Panc1 (cell line): ENCODE results near the gene UBXN6. TPM values are rescaled to one million over a fixed set of nuclear protein-coding genes. Genes with fewer than 3 reads are reported as not detected.

ENCODE experiments used
- ATAC-seq: fragments of 200-7000 bp; cut with Tn5 transposase; 2 replicates; pipeline ENCODE4 v1.9.1; 2020; ENCODE audit warnings: mild to moderate bottlenecking, moderate library complexity
- BruUV-seq: library from RNA; stranded (reverse); fragments of 400-500 nt; replicated peaks from 2 replicates; lab custom pipeline; 2021; lab: Mats Ljungman, UMichigan
- CTCF ChIA-PET: fragments of 300-600 bp; sonication (Branson Sonifier 250); formaldehyde crosslinking; loops from one replicate; lab custom pipeline; 2022; ENCODE audit warnings: antibody characterized with exemption; lab: Charles Lee
- POLR2A ChIA-PET: fragments of 300-600 bp; sonication (Branson Sonifier 250); formaldehyde crosslinking; loops from one replicate; lab custom pipeline; 2022; ENCODE audit warnings: antibody characterized with exemption; lab: Charles Lee
- DNase-seq: peaks from one replicate; pipeline ENCODE4 v3.0.0-alpha.2; 2010; ENCODE audit warnings: low read depth, low spot score
- H3K27ac ChIP-seq: 2 replicates; pipeline ENCODE4 v1.5.1; 2011; ENCODE audit warnings: mild to moderate bottlenecking, low read length, inconsistent platforms
- H3K27me3 ChIP-seq: fragments of 200-500 bp; sonication (Bioruptor generic); 2 replicates; pipeline ENCODE4 v1.6.0; 2014; ENCODE audit warnings: low read length, inconsistent platforms; ENCODE audit not compliant: control insufficient read depth, insufficient read depth
- H3K36me3 ChIP-seq: fragments of 200-500 bp; sonication (Bioruptor generic); 2 replicates; pipeline ENCODE4 v1.5.1; 2014; ENCODE audit warnings: inconsistent platforms, mild to moderate bottlenecking, low read length, moderate library complexity; ENCODE audit not compliant: control insufficient read depth, insufficient read depth
- H3K4me1 ChIP-seq: 2 replicates; pipeline ENCODE4 v1.5.1; 2011; ENCODE audit warnings: inconsistent platforms, mild to moderate bottlenecking, low read length, moderate library complexity; ENCODE audit not compliant: control insufficient read depth, insufficient read depth
- H3K4me3 ChIP-seq, 2 experiments: 2 replicates each; pipeline ENCODE4 v1.5.1; 2011 to 2012; ENCODE audit warnings: low read depth in 2 of 2, low read length in 2 of 2, mild to moderate bottlenecking in 2 of 2, inconsistent platforms in 1 of 2, moderate library complexity in 1 of 2
- H3K9me3 ChIP-seq: fragments of 200-500 bp; sonication (Bioruptor generic); 2 replicates; pipeline ENCODE4 v1.5.1; 2014; ENCODE audit warnings: low read depth, mild to moderate bottlenecking, inconsistent platforms, low read length, moderate library complexity; ENCODE audit not compliant: control insufficient read depth, insufficient read depth
- POLR2AphosphoS5 ChIP-seq: IDR thresholded peaks from 2 replicates; pipeline ENCODE4 v1.6.1; 2012; ENCODE audit warnings: mild to moderate bottlenecking, low read depth, low read length, moderate library complexity
- SIN3A ChIP-seq: IDR thresholded peaks from 2 replicates; pipeline ENCODE4 v1.6.1; 2012; ENCODE audit warnings: low read depth, mild to moderate bottlenecking, low read length, moderate library complexity, borderline replicate concordance; ENCODE audit not compliant: insufficient read depth
- TCF7L2 ChIP-seq: IDR thresholded peaks from 2 replicates; pipeline ENCODE4 v1.6.1; 2011; ENCODE audit warnings: mild to moderate bottlenecking, low read depth, low read length, inconsistent platforms
- in situ Hi-C: cut with HindIII; loops from 2 replicates; pipeline ENCODE4 v1.10.0; 2016; ENCODE audit warnings: low sequenced_read_pairs, low pct_unique_long_range_greater_than_20kb
- intact Hi-C: fragments of 100-400 bp; cut with micrococcal nuclease; formaldehyde crosslinking; loops from one replicate; pipeline ENCODE4 v1.10.0; 2022; ENCODE audit not compliant: unreplicated experiment
- total RNA-seq: library from RNA; stranded (reverse); gene quantifications from one replicate; pipeline ENCODE4 v1.2.1, GENCODE V29; 2021; ENCODE audit not compliant: unreplicated experiment
- TF ChIP-seq, protein P1 (sequence below), 2 experiments: IDR thresholded peaks; 2 replicates each; pipeline ENCODE4 v1.6.1; 2011 to 2012; ENCODE audit warnings: low read depth in 2 of 2, control low read depth in 1 of 2, low read length in 1 of 2, mild to moderate bottlenecking in 1 of 2, moderate library complexity in 1 of 2; ENCODE audit not compliant: insufficient read depth in 1 of 2
- TF ChIP-seq, protein P2 (sequence below): fragments of 450-650 bp; IDR thresholded peaks from 2 replicates; pipeline ENCODE4 v1.5.1; 2017; ENCODE audit warnings: mild to moderate bottlenecking

The UBXN6 gene
- total RNA-seq, 1 experiment from 2014 or later, result 55.6 TPM

DNA sequence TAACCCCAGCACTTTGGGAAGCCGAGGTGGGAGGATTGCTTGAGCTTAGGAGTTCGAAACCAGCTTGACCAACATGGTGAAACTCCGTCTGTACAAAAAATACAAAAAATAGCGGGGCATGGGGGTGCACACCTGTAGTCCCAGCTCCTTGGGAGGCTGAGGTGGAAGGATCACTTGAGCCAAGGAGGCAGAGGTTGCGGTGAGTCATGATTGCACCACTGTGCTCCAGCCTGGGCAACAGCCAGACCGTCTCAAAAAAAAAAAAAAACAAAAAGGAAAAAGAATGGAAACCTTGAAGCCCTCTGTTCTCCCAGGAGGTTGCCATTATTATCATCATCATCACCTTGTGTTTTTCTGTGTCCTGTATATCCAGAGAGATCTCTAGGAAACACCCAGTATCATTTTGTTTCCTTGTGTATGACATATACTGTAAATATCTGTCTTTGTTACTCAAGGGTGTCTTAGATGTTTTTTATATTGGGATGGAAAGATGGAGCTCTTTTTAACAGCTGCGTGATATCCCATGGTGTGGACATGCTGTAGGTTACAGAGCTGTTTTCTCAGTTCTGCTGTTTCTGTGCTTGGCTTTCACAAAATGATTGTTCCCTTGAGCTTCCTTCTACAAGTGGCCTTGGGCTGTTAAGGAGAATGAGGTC lies 43.3 kb downstream of the UBXN6 start:
- in situ Hi-C loops (no loop called here), intact Hi-C loops (no loop called here)
- ChIA-PET CTCF (no interaction called here), POLR2A (interaction anchor here (0.7 kb wide), 1 partner anchor 781 kb away, joined by 3 read pairs; no protein-coding TSS in a partner anchor)
- H3K4me1 ChIP-seq, result no peaks in the 10 kb centered on the region
- no peaks in the 10 kb centered on the region for H3K9me3 ChIP-seq
- no peak for DNase-seq
- H3K27ac ChIP-seq, result no peak overlapping the region
- no peaks in the 10 kb centered on the region for H3K27me3 ChIP-seq
- H3K36me3 ChIP-seq, result peaks cover 4% of the 10 kb centered on the region; the same call in 1 of the 2 replicates
- BruUV-seq, result no TSS peak
- H3K4me3 ChIP-seq, result no peak overlapping the region
- ATAC-seq, result no peak
- TF ChIP-seq TCF7L2 (no peak), POLR2AphosphoS5 (no peak), SIN3A (no peak)
- TF ChIP-seq, protein P1, sequence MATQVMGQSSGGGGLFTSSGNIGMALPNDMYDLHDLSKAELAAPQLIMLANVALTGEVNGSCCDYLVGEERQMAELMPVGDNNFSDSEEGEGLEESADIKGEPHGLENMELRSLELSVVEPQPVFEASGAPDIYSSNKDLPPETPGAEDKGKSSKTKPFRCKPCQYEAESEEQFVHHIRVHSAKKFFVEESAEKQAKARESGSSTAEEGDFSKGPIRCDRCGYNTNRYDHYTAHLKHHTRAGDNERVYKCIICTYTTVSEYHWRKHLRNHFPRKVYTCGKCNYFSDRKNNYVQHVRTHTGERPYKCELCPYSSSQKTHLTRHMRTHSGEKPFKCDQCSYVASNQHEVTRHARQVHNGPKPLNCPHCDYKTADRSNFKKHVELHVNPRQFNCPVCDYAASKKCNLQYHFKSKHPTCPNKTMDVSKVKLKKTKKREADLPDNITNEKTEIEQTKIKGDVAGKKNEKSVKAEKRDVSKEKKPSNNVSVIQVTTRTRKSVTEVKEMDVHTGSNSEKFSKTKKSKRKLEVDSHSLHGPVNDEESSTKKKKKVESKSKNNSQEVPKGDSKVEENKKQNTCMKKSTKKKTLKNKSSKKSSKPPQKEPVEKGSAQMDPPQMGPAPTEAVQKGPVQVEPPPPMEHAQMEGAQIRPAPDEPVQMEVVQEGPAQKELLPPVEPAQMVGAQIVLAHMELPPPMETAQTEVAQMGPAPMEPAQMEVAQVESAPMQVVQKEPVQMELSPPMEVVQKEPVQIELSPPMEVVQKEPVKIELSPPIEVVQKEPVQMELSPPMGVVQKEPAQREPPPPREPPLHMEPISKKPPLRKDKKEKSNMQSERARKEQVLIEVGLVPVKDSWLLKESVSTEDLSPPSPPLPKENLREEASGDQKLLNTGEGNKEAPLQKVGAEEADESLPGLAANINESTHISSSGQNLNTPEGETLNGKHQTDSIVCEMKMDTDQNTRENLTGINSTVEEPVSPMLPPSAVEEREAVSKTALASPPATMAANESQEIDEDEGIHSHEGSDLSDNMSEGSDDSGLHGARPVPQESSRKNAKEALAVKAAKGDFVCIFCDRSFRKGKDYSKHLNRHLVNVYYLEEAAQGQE (IDR thresholded peaks at IDR 0.05; ENCODE audit: insufficient read depth in 1 of 2, low read depth in 2 of 2, low read length in 1 of 2), result no peak
- TF ChIP-seq, protein P2, sequence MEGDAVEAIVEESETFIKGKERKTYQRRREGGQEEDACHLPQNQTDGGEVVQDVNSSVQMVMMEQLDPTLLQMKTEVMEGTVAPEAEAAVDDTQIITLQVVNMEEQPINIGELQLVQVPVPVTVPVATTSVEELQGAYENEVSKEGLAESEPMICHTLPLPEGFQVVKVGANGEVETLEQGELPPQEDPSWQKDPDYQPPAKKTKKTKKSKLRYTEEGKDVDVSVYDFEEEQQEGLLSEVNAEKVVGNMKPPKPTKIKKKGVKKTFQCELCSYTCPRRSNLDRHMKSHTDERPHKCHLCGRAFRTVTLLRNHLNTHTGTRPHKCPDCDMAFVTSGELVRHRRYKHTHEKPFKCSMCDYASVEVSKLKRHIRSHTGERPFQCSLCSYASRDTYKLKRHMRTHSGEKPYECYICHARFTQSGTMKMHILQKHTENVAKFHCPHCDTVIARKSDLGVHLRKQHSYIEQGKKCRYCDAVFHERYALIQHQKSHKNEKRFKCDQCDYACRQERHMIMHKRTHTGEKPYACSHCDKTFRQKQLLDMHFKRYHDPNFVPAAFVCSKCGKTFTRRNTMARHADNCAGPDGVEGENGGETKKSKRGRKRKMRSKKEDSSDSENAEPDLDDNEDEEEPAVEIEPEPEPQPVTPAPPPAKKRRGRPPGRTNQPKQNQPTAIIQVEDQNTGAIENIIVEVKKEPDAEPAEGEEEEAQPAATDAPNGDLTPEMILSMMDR, result no peak

DNA sequence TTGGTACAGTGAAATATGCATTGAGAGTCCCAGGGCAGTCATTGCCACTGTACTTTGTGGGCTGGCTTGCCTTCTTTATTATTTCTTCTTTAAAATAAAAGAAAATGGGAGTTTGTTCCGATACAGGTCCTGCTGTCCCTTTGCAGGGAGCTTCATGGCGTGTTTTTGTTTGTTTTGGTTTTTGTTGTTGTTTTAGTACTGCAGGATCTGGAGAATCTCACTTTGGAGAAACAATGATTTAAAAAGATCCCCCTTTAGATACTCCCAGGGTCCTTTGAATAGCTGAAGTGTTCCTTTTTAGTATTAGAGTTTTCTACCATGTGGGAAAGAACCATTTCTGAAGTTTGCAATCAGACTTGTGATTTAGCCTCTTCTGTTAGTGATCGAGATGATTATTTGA lies 44.0 kb downstream of the UBXN6 start:
- no peak for DNase-seq
- POLR2A ChIA-PET, result interaction anchor here (0.7 kb wide), 1 partner anchor 782 kb away, joined by 3 read pairs; no protein-coding TSS in a partner anchor
- H3K4me3 ChIP-seq, result no peak overlapping the region
- BruUV-seq, result no TSS peak
- no peaks in the 10 kb centered on the region for H3K9me3 ChIP-seq
- no peaks in the 10 kb centered on the region for H3K27me3 ChIP-seq
- CTCF ChIA-PET, result no interaction called here
- H3K36me3 ChIP-seq, result peaks cover 4% of the 10 kb centered on the region; the same call in 1 of the 2 replicates
- intact Hi-C loops (no loop called here), in situ Hi-C loops (no loop called here)
- H3K27ac ChIP-seq, result no peak overlapping the region
- no peaks in the 10 kb centered on the region for H3K4me1 ChIP-seq
- TF ChIP-seq SIN3A, result no peak
- TF ChIP-seq POLR2AphosphoS5, result no peak
- TF ChIP-seq TCF7L2, result no peak
- TF ChIP-seq, protein P2, result no peak
- TF ChIP-seq, protein P1 (IDR thresholded peaks at IDR 0.05; ENCODE audit: insufficient read depth in 1 of 2, low read depth in 2 of 2, low read length in 1 of 2), result no peak
- no peak for ATAC-seq
